HG03066 (cell line): ENCODE results near the gene MARCHF3.

ENCODE experiments used
- ATAC-seq: cut with Tn5 transposase; IDR thresholded peaks from one replicate; pipeline ENCODE4 v1.9.1; 2021; ENCODE audit warnings: low read depth; ENCODE audit not compliant: unreplicated experiment

The MARCHF3 gene

GRCh38 chr5:126829098-126829497, 201.3 kb downstream of the MARCHF3 start:
- no peak for ATAC-seq

- ATAC-seq = no peak
These were observed 203.6 kb downstream of the MARCHF3 start for GRCh38 chr5:126826619-126827215.

GRCh38 chr5:126819253-126819652, 211.1 kb downstream of the MARCHF3 start:
- ATAC-seq = no peak

- no peak for ATAC-seq
These were observed 211.6 kb downstream of the MARCHF3 start for GRCh38 chr5:126818736-126819135.
